GM18870 (cell line): ENCODE data around the gene ATP10B.
A peak's percentile ranks its signal among the peaks of the same experiment; 100 is the strongest.

Experiments used
- ATAC-seq: cut with Tn5 transposase; IDR thresholded peaks from one replicate; pipeline ENCODE4 v1.9.1; 2021; ENCODE audit warnings: moderate library complexity; ENCODE audit not compliant: unreplicated experiment

Gene ATP10B

GRCh38 chr5:160640406-160640805 lies 211.6 kb downstream of the ATP10B start:
- no peak for ATAC-seq

GRCh38 chr5:160638161-160638742 lies 213.8 kb downstream of the ATP10B start:
- no peak for ATAC-seq

DNA sequence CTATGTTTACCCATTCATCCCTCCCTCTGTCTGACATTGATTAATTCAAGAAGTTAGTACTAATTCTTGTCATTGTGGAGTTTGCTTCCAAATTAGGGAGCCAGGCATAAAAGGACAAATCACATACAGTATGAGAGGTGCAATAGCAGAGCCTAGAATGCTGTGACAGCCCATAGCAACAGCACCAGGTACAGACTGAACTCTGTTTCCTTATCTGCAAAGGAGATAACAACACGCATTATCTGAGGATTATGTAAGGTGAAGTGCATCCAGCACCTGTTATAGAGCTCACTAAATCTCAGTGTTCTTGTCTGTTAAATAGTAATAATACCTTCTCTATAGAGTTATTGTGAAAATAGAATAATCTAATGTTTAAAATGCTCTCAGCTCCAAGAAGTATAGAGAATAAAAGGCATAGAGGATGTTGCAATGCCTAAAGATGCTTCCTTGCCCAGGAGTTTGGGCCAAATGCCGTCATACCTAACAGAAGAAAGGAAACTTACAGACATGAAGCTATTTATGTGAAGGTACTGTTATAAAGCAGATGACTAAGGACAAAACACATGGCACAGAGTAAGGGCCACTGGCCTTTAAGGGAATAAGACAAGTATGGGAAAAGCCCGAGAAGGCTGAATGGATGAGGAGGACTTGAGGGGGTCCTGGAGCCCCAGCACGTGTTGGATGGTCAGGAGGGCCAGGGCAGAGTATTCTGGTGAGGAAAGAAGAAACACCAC lies 214.5 kb downstream of the ATP10B start:
- ATAC-seq: no peak

DNA sequence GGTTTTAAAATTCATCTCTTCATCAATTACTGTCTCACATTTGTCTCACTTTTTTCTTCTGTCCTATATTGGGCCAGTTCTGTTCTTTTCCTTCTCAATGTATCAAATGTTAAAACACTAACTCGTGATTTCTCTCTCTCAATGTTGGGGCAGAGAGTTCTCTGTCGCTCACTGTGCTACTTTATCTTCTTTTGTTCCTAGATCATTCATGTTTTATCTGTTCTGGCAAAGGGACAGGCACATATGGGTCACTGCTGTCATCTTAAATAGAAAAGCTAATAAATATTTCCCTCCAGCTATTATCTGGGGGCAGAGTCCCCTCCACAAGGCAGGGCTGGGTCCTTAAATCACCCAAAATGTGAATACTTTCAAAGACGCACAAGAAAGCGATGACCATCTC lies 216.3 kb downstream of the ATP10B start:
- ATAC-seq: no peak

GRCh38 chr5:160635046-160635445 lies 217.0 kb downstream of the ATP10B start:
- ATAC-seq: no peak

DNA sequence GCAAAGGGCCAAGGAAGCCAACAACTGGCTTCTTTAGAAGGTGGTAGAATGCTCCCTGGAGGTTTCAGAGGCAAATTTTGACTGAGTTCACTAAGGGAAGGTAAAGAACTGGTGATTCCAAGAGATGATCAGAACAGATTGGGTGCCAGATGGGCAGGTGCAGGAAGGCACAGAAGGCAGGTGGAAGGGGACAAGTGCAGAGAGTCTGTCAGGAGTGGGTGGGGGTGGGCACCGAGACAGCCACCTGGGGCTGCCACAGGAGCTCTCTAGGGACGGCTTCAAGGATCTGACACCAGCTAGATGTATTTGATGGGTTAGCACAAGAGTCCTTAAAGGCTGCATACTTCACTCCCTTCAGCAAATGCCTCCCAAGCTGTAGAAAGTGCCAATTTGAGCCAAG lies 223.0 kb downstream of the ATP10B start:
- no peak for ATAC-seq

DNA sequence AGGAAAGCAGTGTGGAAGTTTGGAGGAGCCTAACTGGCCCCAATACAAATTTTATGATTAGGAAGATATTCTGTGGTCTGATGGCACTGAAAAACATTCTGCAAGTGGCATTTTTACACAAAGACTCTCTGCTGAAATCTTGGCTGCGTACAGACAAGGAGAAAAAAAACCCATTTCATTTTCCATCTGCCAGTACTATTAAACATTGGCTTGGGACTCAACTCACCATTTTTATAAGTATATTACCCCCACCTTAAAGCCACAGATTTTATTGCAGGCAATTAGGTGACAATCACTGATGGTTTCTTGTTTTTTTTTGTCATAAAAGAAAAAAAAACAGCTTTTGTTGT lies 223.4 kb downstream of the ATP10B start:
- no peak for ATAC-seq

DNA sequence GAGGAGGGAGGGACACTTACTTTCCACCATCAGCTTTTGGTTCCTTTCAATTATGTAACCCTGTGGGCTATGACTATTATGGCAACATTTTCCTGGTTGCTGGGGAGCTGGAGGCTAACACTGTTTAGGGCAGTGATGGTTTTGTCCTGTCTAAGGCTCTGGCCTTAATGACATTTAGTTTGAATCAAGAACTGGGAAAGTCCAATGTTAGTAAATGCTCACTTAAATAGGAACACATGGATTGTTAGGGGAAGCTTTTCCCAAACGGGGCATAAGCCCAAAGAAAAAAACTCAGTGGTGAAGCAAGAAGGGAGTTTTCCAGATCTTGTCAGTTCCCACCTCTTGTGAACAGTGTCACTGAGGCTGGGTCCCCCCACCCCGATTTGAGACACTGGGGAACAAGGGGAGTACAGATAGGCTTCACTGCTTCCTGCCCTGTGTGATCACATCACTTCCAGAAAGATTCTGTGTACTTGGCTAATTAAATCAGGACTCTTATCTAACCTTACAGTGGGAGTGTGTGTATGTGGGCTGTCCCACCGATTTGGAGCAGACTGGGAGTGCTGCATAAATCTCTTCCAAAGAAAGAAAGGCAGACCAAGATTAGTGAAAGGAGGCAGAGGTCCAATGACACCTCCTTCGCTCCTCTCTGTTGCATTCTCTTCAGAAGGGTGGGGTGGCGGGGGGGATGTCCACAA lies 223.9 kb downstream of the ATP10B start:
- ATAC-seq: no peak

- ATAC-seq: no peak
Measured at GRCh38 chr5:160626322-160626721, 225.7 kb downstream of the ATP10B start.

GRCh38 chr5:160621526-160621925 lies 230.5 kb downstream of the ATP10B start:
- ATAC-seq: peak; percentile 59

GRCh38 chr5:160620401-160620800 lies 231.6 kb downstream of the ATP10B start:
- no peak for ATAC-seq

DNA sequence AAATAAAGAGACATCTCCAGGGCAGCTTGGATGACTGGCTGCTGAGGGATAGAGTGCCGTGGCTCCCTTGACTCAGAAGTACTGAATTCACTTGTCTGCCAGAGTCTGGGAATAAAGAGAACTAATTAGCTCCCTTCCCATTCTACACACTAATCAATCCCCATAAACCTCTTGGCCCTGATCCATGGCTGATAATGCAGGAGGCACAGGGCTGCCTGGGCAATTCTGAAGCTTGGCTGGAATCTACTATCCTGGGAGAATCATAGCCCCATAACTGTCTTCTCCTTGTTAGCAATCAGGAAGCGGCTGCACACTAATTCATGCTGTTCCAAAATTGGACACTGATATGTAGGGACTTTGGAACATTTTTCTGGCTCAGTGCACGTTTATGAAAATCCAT lies 232.6 kb downstream of the ATP10B start:
- no peak for ATAC-seq

- no peak for ATAC-seq
Measured at GRCh38 chr5:160618286-160618685, 233.7 kb downstream of the ATP10B start.

GRCh38 chr5:160616712-160617497 lies 235.1 kb downstream of the ATP10B start:
- no peak for ATAC-seq

- no peak for ATAC-seq
Measured at GRCh38 chr5:160614136-160614535, 237.9 kb downstream of the ATP10B start.

- ATAC-seq: peak; percentile 63
Measured at GRCh38 chr5:160605266-160605665, 246.7 kb downstream of the ATP10B start.

GRCh38 chr5:160604484-160604883 lies 247.5 kb downstream of the ATP10B start:
- ATAC-seq: no peak

DNA sequence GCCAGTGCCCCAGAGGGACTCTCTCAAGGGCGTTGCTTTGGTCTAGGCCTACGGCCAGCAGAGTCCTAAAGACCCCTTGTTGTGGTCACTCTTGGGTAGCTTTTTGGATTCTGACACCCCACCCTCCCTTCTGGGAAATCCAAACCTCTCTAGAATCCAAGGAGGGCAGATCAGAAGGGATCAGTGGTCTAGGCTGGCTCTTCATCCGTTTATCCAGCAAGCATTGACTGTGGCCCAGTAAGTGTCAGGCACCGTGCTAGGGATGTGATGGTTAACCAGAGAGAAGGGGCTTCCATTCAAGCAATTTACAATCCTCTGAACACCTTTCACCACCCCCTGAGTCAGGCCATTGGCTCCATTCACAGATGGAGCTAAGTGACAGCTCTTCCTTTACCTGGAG lies 249.3 kb downstream of the ATP10B start:
- no peak for ATAC-seq

- no peak for ATAC-seq
Measured at GRCh38 chr5:160601046-160601445, 251.0 kb downstream of the ATP10B start.

DNA sequence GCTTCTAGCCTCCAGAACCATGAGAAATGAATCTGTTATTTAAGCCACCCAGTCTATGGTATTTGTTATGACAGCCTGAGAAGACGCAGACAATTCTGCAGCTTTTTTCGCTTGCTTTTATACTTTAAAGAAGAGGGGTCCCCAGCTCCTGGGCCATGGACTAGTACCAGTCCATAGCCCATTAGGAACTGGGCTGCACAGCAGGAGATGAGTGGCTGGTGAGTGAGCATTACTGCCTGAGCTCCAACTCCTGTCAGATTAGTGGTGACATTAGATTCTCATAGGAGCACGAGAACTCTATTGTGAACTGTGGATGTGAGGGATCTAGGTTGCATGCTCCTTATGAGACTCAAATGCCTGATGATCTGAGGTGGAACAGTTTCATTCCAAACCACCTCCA lies 278.7 kb downstream of the ATP10B start:
- no peak for ATAC-seq

GRCh38 chr5:160567031-160567705 lies 284.8 kb downstream of the ATP10B start:
- no peak for ATAC-seq
